ENCODE results near the gene FOXF1.

Gene FOXF1

GRCh38 chr16:86534779-86535615, 24.7 kb downstream of the FOXF1 start:
- no peak for DNase-seq

GRCh38 chr16:86536621-86537020, 26.3 kb downstream of the FOXF1 start:
- DNase-seq = no peak

- no peak for DNase-seq
Measured at GRCh38 chr16:86537486-86537885, 27.2 kb downstream of the FOXF1 start.

GRCh38 chr16:86538196-86538780, 28.0 kb downstream of the FOXF1 start:
- no peak for DNase-seq

- no peak for DNase-seq
Measured at GRCh38 chr16:86540894-86541293, 30.6 kb downstream of the FOXF1 start.

GRCh38 chr16:86541560-86541959, 31.2 kb downstream of the FOXF1 start:
- DNase-seq = no peak

GRCh38 chr16:86542756-86543750, 32.7 kb downstream of the FOXF1 start:
- no peak for DNase-seq

GRCh38 chr16:86545481-86545880, 35.2 kb downstream of the FOXF1 start:
- no peak for DNase-seq

GRCh38 chr16:86545954-86546637, 35.8 kb downstream of the FOXF1 start:
- DNase-seq = no peak

- no peak for DNase-seq
Measured at GRCh38 chr16:86546638-86547013, 36.3 kb downstream of the FOXF1 start.

GRCh38 chr16:86547286-86547685, 37.0 kb downstream of the FOXF1 start:
- no peak for DNase-seq

- DNase-seq = no peak
Measured at GRCh38 chr16:86549076-86549892, 39.0 kb downstream of the FOXF1 start.

- DNase-seq = no peak
Measured at GRCh38 chr16:86549893-86550190, 39.5 kb downstream of the FOXF1 start.

GRCh38 chr16:86550281-86550680, 40.0 kb downstream of the FOXF1 start:
- no peak for DNase-seq

GRCh38 chr16:86553356-86553755, 43.0 kb downstream of the FOXF1 start:
- DNase-seq = no peak

GRCh38 chr16:86554599-86554916, 44.2 kb downstream of the FOXF1 start:
- DNase-seq = no peak

GRCh38 chr16:86554917-86555703, 44.8 kb downstream of the FOXF1 start, which contains the start of gene MTHFSD:
MTHFSD (minus strand) TSS chr16:86555235; CDS start chr16:86555184, 51 bp downstream.
- DNase-seq = peak; percentile 92 to 94 (median 94)

- DNase-seq = no peak
Measured at GRCh38 chr16:86555704-86556075, 45.4 kb downstream of the FOXF1 start.

- no peak for DNase-seq
Measured at GRCh38 chr16:86556576-86556975, 46.2 kb downstream of the FOXF1 start.

GRCh38 chr16:86557587-86557986, 47.3 kb downstream of the FOXF1 start:
- no peak for DNase-seq
